HL-60 (cell line): ENCODE data around the gene ENDOV.

ENCODE experiments used
- CTCF ChIP-seq: IDR thresholded peaks from one replicate; pipeline ENCODE4 v1.5.1; 2011; ENCODE audit warnings: low read length, control low read depth, inconsistent platforms; ENCODE audit not compliant: insufficient read depth
- POLR2AphosphoS5 ChIP-seq: IDR thresholded peaks from 2 replicates; pipeline ENCODE4 v1.6.1; 2012; ENCODE audit warnings: low read depth
- REST ChIP-seq: IDR thresholded peaks from 2 replicates; pipeline ENCODE4 v1.6.1; 2012; ENCODE audit warnings: low read depth; ENCODE audit not compliant: insufficient replicate concordance

- TF ChIP-seq CTCF (no peak), POLR2AphosphoS5 (no peak), REST (no peak)
These were observed 40.0 kb upstream of the ENDOV start for GRCh38 chr17:80374732-80375585.
